ENCODE measurements around the gene SPON1. TPM values are rescaled to one million over a fixed set of nuclear protein-coding genes. Genes with fewer than 3 reads are reported as not detected.

Gene SPON1
- total and polyA plus RNA-seq, 2 experiments from 2014 or later, result 2.9 to 6.4 TPM

GRCh38 chr11:14245444-14245843 lies 282.9 kb downstream of the SPON1 start:
- Histone ChIP-seq H3K27ac (ENCODE audit: low read depth) (no peak overlapping the region), H2AFZ (no peak overlapping the region), H3F3A (replicated peaks; ENCODE audit: low read depth) (no peaks in the 10 kb centered on the region), H4K20me1 (replicated peaks; ENCODE audit: insufficient read depth) (no peaks in the 10 kb centered on the region), H3K4me3 (no peak overlapping the region), H3K36me3 (ENCODE audit: insufficient read depth) (no peaks in the 10 kb centered on the region), H3K9me2 (ENCODE audit: insufficient read depth) (0 out of 2 replicates have a peak, but pooled peaks cover 7% of the 10 kb centered on the region), H3K79me2 (replicated peaks; ENCODE audit: insufficient read depth) (no peaks in the 10 kb centered on the region), H3K27me3 (ENCODE audit: insufficient read depth) (no peaks in the 10 kb centered on the region), H3K4me1 (ENCODE audit: insufficient read depth) (no peaks in the 10 kb centered on the region), H3K4me2 (no peak overlapping the region)
- ATAC-seq, result no peak
- Mint-ChIP-seq H3K36me3 (ENCODE audit: low read depth) (no peaks in the 10 kb centered on the region), H3K4me1 (peaks cover 26% of the 10 kb centered on the region), H3K9me3 (no peaks in the 10 kb centered on the region), H3K27ac (no peak overlapping the region), H3K27me3 (ENCODE audit: insufficient read depth, low read depth, poor library complexity) (peaks cover 7% of the 10 kb centered on the region), H3K4me3 (no peak overlapping the region)
- no peak for DNase-seq (ENCODE audit: low spot score)
- TF ChIP-seq ZNF331 (CRISPR knock-in tag; IDR thresholded peaks at IDR 0.05; ENCODE audit: low read depth), result no peak
- TF ChIP-seq, protein P1, sequence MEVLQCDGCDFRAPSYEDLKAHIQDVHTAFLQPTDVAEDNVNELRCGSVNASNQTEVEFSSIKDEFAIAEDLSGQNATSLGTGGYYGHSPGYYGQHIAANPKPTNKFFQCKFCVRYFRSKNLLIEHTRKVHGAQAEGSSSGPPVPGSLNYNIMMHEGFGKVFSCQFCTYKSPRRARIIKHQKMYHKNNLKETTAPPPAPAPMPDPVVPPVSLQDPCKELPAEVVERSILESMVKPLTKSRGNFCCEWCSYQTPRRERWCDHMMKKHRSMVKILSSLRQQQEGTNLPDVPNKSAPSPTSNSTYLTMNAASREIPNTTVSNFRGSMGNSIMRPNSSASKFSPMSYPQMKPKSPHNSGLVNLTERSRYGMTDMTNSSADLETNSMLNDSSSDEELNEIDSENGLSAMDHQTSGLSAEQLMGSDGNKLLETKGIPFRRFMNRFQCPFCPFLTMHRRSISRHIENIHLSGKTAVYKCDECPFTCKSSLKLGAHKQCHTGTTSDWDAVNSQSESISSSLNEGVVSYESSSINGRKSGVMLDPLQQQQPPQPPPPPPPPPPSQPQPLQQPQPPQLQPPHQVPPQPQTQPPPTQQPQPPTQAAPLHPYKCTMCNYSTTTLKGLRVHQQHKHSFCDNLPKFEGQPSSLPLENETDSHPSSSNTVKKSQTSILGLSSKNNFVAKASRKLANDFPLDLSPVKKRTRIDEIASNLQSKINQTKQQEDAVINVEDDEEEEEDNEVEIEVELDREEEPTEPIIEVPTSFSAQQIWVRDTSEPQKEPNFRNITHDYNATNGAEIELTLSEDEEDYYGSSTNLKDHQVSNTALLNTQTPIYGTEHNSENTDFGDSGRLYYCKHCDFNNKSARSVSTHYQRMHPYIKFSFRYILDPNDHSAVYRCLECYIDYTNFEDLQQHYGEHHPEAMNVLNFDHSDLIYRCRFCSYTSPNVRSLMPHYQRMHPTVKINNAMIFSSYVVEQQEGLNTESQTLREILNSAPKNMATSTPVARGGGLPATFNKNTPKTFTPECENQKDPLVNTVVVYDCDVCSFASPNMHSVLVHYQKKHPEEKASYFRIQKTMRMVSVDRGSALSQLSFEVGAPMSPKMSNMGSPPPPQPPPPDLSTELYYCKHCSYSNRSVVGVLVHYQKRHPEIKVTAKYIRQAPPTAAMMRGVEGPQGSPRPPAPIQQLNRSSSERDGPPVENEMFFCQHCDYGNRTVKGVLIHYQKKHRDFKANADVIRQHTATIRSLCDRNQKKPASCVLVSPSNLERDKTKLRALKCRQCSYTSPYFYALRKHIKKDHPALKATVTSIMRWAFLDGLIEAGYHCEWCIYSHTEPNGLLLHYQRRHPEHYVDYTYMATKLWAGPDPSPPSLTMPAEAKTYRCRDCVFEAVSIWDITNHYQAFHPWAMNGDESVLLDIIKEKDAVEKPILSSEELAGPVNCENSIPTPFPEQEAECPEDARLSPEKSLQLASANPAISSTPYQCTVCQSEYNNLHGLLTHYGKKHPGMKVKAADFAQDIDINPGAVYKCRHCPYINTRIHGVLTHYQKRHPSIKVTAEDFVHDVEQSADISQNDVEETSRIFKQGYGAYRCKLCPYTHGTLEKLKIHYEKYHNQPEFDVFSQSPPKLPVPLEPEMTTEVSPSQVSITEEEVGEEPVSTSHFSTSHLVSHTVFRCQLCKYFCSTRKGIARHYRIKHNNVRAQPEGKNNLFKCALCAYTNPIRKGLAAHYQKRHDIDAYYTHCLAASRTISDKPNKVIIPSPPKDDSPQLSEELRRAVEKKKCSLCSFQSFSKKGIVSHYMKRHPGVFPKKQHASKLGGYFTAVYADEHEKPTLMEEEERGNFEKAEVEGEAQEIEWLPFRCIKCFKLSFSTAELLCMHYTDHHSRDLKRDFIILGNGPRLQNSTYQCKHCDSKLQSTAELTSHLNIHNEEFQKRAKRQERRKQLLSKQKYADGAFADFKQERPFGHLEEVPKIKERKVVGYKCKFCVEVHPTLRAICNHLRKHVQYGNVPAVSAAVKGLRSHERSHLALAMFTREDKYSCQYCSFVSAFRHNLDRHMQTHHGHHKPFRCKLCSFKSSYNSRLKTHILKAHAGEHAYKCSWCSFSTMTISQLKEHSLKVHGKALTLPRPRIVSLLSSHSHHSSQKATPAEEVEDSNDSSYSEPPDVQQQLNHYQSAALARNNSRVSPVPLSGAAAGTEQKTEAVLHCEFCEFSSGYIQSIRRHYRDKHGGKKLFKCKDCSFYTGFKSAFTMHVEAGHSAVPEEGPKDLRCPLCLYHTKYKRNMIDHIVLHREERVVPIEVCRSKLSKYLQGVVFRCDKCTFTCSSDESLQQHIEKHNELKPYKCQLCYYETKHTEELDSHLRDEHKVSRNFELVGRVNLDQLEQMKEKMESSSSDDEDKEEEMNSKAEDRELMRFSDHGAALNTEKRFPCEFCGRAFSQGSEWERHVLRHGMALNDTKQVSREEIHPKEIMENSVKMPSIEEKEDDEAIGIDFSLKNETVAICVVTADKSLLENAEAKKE (CRISPR knock-in tag; IDR thresholded peaks at IDR 0.05), result no peak
- TF ChIP-seq NANOG (IDR thresholded peaks at IDR 0.05; ENCODE audit: borderline replicate concordance), result no peak
- TF ChIP-seq, protein P2, sequence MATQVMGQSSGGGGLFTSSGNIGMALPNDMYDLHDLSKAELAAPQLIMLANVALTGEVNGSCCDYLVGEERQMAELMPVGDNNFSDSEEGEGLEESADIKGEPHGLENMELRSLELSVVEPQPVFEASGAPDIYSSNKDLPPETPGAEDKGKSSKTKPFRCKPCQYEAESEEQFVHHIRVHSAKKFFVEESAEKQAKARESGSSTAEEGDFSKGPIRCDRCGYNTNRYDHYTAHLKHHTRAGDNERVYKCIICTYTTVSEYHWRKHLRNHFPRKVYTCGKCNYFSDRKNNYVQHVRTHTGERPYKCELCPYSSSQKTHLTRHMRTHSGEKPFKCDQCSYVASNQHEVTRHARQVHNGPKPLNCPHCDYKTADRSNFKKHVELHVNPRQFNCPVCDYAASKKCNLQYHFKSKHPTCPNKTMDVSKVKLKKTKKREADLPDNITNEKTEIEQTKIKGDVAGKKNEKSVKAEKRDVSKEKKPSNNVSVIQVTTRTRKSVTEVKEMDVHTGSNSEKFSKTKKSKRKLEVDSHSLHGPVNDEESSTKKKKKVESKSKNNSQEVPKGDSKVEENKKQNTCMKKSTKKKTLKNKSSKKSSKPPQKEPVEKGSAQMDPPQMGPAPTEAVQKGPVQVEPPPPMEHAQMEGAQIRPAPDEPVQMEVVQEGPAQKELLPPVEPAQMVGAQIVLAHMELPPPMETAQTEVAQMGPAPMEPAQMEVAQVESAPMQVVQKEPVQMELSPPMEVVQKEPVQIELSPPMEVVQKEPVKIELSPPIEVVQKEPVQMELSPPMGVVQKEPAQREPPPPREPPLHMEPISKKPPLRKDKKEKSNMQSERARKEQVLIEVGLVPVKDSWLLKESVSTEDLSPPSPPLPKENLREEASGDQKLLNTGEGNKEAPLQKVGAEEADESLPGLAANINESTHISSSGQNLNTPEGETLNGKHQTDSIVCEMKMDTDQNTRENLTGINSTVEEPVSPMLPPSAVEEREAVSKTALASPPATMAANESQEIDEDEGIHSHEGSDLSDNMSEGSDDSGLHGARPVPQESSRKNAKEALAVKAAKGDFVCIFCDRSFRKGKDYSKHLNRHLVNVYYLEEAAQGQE (IDR thresholded peaks at IDR 0.05; ENCODE audit: unreplicated experiment), result no peak
- no peak for TF ChIP-seq STAT1 (IDR thresholded peaks at IDR 0.05; ENCODE audit: unreplicated experiment)
- TF ChIP-seq ZNF114 (CRISPR knock-in tag; IDR thresholded peaks at IDR 0.05), result no peak
- no peak for TF ChIP-seq CTCF (conservative IDR thresholded peaks at IDR 0.05; ENCODE audit: low read depth in 2 of 2)
- TF ChIP-seq JUNB (IDR thresholded peaks at IDR 0.05; ENCODE audit: unreplicated experiment), result no peak
- no peak for TF ChIP-seq CREB1 (CRISPR knock-in tag; IDR thresholded peaks at IDR 0.05; ENCODE audit: low read depth)
- TF ChIP-seq EZH2phosphoT487 (IDR thresholded peaks at IDR 0.05; ENCODE audit: unreplicated experiment), result no peak
- no peak for TF ChIP-seq EZH2 (IDR thresholded peaks at IDR 0.05; ENCODE audit: low read depth, unreplicated experiment)
- no peak for TF ChIP-seq POLR2AphosphoS5 (IDR thresholded peaks at IDR 0.05; ENCODE audit: low read depth)
- TF ChIP-seq, protein P3, sequence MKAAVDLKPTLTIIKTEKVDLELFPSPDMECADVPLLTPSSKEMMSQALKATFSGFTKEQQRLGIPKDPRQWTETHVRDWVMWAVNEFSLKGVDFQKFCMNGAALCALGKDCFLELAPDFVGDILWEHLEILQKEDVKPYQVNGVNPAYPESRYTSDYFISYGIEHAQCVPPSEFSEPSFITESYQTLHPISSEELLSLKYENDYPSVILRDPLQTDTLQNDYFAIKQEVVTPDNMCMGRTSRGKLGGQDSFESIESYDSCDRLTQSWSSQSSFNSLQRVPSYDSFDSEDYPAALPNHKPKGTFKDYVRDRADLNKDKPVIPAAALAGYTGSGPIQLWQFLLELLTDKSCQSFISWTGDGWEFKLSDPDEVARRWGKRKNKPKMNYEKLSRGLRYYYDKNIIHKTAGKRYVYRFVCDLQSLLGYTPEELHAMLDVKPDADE (IDR thresholded peaks at IDR 0.05), result no peak
